ENCODE measurements around the gene GDF2.

Gene GDF2

DNA sequence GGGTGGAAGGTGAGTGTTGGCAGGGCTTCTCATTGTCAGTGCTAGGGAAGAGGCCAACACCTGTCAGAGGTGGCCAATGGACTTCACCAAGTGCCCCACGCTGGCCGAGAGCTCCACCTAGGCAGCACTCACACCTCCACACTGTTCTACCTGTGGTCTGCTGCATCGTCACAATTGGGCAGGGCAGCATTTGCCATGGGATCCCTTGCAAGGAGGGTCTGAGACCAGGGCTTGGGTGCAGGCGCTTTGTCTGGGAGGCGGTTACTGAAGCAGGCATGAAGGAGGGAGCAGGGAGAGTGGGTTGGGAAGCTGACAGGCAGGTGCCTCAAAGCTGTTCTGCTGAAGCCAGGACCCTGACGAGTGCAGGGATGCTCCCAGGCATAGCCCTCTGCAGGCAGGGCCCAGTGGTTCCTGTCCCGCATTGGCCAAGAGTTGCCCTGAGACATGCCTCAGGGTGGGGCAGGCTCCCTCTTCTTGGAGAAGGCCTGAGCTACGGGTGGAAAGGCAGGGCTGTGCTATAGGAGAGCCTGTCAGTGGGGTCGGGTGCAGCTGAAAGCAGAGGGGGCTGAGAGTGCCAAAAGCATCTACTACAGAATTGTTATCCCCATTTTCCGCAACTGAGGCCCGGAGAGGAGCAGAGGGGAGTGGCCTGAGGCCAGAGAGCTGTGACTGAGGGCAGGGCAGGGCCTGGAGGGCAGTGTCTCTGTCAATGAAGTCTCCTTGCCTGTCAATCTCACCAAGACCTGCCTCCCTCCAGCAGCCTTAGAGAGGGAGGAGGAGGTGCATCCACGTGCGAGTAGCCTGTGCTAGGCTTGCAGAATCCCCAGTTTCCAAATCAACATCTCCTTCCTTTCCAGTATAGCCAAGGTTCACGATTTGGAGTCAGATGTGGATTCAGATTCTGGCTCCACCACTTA lies 29.9 kb downstream of the GDF2 start:
- no peak for DNase-seq (ENCODE audit: low read depth, low spot score)

DNA sequence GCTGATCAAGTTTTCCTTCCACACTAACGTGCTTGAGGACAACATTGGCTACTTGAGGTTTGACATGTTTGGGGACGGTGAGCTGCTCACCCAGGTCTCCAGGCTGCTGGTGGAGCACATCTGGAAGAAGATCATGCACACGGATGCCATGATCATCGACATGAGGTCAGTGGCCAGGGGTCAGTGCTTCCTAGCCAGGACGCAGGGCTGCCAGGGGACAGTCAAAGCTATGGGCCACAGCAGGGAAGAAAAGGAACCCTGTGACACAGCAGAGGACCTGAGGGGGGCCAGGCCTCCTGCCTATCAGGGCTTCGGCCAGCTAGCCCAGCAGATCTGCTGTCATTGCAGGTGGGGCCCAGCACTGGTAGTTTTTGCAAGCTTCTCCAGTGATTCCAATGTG lies 31.1 kb downstream of the GDF2 start:
- no peak for DNase-seq (ENCODE audit: low read depth, low spot score)

DNA sequence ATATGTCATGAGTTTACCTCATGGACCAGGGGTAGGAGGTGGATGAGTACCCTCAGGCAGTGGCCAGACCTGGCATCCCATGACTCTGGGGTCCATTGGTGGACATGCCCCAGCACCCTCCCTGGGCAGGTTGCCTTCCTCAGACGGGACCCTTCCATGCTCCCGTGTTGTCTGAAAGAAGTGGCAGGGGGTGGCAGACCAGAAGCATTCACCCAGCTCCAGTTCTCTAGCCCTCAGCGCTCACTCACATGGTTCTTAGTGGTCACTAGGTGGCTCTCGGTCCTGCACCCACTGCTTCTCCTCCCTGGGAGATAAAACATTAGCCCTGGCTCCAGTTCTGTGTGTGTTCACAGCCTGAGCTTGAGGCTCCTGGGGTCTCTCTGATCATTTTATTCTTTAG lies 31.9 kb downstream of the GDF2 start:
- no peak for DNase-seq (ENCODE audit: low read depth, low spot score)

DNA sequence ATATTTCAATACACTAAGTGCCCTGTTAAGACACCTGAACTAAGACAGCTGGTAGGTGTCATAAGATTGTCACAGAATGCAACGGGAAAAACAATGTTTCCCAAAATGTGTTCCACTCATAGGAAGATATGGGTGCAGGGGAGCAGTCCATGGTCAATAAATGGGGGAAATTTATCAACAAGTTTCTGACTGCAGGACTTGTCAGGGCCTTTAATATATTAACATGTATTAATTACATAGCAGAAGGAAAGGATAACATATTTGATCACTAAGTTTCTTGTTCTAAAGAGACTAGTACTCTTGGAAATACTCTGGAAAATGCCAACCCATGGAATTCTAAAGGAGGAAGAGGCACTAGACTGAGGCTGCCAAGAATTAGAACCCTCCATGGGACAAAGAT lies 32.6 kb downstream of the GDF2 start:
- DNase-seq (ENCODE audit: low read depth, low spot score) = no peak

DNA sequence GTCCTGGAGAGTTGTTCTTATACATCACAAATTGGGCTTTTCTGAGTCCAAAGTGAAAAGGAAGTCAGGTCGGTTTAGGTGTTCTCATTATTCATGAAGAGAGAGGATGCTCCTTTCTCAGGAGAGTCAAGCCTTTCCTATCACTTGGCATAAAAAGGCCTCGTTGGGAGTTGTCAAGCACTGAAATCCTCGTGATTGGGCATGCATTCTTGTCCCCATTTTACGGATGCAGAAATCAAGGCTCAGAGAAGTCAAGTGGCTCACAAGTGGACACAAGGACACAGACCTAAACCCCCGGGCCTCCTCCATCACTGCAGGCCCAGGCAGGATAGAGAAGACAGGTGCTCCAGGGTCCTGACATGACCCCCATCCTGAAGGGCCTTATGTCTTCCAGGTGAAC lies 34.5 kb downstream of the GDF2 start:
- DNase-seq (ENCODE audit: low read depth, low spot score) = no peak

DNA sequence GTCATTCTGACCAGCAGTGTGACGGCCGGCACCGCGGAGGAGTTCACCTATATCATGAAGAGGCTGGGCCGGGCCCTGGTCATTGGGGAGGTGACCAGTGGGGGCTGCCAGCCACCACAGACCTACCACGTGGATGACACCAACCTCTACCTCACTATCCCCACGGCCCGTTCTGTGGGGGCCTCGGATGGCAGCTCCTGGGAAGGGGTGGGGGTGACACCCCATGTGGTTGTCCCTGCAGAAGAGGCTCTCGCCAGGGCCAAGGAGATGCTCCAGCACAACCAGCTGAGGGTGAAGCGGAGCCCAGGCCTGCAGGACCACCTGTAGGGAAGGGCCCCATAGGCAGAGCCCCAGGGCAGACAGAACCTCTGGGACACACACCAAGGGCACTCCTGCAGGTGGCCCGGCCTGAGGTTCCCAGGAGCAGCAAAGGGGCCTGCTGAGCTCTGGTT lies 34.9 kb downstream of the GDF2 start:
- no peak for DNase-seq (ENCODE audit: low read depth, low spot score)

DNA sequence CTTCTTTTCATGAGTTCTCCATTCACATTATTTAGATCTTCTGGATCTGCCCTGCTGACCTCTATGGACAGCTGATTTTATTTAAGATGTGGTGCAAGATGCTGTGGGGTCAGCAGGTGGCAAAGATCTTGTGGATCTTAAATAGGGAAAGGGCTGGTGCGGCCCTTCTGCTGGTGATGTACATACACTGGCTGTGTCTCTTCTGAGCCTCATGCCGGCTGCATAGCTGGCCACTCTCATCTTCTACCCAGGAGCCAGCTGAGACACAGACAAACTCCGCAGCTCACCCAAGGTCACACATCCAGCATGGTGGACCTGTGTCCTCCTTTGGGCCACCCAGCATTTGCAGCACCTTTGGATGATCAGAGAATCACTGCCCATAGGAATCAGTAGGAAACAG lies 35.7 kb downstream of the GDF2 start:
- no peak for DNase-seq (ENCODE audit: low read depth, low spot score)

DNA sequence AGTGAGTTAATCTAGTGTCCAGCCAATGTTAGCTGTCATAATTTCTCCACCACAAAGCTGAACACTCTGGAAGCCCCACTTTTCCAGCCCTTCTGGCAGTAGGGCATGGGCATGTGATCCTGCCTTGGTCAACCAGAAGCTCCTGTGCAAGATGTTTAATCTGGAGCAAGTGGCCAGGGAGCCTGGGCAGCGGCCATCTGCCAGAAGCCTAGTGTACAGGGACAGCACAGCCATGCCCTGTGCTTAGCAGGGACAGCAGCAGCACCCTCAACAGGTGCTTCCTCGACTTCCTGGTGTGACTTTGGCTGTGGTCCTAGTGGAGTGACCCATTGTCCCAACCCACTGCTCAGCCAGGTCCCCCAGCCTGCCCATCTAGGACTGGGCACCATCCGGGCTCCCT lies 36.2 kb downstream of the GDF2 start:
- DNase-seq (ENCODE audit: low read depth, low spot score) = no peak

DNA sequence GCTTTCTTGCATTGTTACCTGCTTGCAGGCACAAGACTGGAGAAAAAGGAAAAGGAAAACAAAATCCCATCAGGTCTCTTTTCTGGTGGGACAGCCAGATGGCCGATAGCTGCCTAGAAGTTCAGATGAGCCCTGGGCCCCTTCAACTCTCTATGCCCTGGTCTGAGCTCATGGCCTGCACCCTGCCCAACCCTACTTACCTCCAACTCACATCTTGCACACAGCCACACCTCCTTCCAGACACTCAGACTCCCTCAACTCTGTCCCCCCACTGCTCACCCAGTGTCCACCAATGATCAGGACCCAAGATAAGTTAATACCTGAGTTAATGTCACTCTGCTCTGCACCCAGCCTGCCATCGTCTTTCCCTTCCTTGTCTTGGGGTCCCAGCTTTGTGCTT lies 36.8 kb downstream of the GDF2 start:
- no peak for DNase-seq (ENCODE audit: low read depth, low spot score)

DNA sequence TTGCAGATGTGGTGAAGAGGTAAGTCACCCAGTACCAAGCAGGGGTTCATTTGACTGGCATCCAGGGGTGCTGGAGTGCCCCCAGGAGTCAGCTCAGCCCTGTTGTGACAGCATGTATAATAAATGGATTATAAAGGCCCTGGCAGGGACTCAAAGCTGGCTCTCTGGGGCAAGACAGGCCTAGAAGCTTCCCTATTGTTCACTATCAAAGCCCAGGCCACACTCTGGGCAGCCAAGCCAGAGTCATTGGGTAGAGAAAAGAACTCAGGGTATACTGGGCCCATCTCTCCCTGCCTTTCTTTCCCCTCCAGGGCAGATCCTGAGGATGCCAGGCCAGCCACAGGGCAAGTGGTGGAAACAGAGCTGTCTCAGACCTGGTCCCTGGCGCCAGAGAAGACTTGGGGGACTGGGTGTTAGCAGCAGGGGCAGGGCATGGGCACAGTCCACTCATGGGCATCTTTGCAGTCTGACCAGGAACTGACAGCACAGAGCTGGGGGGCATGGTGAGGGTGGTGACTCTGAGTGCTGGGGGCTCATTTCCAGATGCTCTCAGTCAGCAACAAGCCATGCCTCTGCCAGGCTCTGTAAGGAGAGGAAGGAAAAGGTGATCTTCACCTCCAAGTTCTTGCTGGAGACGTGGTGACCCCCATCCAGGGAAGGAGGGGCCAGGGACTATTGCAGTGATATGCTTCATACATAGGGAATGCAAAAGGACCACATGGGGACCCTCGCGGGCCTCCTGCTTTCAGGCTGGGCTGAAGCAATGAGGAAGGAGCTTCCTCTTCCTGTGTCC lies 37.6 kb downstream of the GDF2 start:
- DNase-seq (ENCODE audit: low read depth, low spot score) = no peak

DNA sequence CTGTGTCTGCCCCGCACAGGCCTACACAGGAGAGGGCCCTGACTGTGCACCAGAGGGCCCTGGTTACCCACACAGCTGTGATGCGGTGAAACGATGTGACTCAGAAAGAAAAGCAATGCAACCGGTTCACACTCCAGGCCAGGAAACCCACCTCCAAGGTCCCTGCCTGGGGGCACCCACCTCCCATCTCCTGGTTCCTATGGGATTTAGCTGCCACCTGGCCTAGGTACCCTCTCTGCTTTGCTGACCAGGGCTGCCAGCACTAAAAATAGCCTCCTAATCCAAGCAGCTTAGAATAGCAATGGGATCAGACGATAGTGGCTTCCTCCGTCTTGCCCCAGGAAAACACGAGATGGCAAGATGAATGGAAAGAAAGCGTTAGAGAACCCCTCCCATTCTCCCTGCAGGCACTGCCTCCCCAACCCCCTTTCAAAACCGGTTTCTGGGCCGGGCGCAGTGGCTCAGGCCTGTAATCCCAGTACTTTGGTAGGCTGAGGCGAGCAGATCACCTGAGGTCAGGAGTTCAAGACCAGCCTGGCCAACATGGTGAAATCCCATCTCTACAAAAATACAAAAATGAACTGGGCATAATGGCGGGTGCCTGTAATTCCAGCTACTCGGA lies 38.3 kb downstream of the GDF2 start:
- no peak for DNase-seq (ENCODE audit: low read depth, low spot score)

DNA sequence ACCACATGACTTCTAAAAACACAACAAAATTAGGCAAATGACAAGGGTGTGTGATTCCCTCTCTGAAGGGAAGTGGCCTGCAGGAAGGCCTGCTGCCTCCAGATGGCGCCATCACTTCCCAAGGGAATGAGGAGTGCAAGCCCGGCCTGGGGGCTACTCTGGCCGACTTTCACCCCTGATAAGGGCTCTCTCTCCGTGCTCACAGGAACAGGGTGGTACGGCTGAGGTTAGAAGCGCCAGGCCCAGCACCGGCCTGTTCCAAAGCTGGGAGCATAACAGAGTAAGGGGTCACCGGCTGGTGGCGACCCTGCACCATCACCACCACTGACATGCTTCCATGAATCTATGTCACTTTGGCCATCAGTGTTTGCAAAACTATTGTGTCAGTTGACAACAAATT lies 39.0 kb downstream of the GDF2 start:
- DNase-seq (ENCODE audit: low read depth, low spot score) = peak; percentile 35

DNA sequence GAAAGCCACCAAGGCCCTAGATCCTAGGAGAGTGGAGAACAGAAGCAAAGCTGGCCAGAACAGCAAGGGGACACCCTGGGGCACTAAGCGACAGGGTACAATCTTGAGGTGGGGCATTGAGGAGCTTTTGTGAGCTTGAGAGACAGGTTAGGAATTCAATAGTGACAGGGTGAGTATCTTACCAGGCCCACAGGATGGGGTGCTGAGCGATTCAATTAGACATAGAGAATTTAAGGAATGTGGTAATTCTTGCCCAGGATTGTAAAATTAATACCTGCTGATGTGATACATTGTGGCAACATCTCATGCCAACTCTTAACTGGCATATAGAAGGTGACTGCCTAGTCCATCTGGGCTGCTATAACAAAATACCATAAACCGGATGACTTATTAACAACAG lies 39.9 kb downstream of the GDF2 start:
- DNase-seq (ENCODE audit: low read depth, low spot score) = no peak

DNA sequence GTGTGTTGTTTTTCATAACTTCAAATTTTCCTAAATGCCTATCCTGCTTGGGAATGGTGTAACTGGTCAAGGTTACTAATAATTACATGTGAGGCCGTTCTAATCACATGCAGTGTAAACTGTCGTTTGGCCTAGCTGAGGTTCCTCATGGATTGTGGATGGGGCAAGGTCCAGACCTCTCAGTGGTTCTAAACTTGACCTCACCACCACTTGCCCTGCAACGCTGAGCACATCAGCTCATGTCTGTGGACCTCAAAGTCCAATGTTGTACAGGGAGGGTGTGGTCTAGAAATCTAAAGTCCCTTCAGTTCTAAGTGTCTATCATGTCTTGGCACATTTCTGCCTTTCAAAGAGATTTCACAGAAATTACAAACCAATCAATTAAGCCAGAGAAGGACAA lies 41.5 kb downstream of the GDF2 start:
- DNase-seq (ENCODE audit: low read depth, low spot score) = no peak

DNA sequence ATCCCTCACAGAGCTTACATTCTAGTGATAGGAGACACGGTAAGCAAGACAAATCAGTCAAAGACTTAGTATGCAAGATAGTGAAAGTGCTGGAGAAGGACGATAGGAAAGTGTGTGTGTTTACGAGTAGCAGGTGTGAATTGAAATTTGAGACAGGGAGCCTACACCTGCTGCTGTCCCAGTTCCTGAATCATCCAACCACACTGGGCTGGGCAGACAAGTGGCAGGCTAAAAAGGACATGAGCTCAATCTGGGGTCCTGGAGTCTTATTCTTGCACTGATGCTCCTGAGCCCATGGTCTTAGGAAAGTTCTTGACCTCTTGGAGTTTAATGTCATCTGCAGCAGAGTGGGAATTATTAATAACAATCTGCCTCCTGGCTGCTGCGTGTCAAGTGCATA lies 42.1 kb downstream of the GDF2 start:
- DNase-seq (ENCODE audit: low read depth, low spot score) = no peak

DNA sequence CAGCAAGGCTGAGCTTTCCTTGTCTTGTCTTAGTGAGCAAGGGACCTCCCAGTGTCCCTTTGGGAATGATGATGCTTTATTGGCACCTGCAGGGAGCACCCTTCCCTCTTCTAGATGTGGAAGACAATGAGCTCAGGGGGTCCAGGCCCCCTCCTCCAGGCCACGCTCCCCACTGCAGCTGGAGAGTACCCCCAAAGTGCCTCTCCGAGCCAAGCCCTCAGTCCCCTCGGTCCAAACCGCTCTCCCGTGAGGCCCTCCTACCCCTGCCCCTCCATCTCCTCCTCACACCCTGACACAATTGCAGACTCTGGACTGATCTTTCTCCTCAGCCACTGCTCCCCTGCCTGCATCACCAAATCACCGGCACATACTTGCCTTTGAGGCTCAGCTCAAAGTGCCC lies 42.7 kb downstream of the GDF2 start:
- no peak for DNase-seq (ENCODE audit: low read depth, low spot score)

DNA sequence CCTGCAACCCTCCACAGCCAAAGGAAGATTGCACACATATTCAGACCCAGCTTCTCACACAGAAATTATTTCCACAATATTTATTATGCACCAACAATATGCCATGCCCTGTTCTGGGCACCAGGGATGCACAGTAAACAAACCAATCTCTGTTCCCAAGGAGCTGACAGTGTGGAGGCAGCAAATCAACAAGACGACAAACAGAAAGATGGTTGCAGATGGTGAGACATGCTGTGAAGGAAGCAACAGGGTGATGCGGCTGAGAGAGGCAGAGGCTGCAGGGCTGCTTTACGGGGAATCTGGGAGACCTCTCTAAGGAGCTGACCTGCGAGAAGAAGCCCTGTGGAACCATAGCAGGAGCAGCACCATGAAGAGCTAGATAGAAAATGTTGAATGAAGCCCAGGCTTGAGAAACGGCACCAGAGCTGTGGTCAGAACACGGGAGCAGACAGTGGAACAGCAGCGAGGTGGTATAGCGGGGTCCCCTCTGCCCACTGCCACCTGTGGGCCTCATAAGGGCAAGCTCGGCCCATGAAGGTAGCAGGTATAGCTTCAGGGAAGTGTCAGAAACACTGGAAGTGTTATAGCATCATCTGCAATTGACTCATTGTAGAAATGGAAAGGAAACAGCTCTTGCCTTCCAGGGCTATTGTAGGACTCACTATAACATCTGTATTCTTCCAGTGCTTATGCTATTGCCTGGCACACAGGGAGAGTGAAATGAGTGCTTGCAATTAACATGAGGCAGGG lies 43.4 kb downstream of the GDF2 start:
- DNase-seq (ENCODE audit: low read depth, low spot score) = no peak

DNA sequence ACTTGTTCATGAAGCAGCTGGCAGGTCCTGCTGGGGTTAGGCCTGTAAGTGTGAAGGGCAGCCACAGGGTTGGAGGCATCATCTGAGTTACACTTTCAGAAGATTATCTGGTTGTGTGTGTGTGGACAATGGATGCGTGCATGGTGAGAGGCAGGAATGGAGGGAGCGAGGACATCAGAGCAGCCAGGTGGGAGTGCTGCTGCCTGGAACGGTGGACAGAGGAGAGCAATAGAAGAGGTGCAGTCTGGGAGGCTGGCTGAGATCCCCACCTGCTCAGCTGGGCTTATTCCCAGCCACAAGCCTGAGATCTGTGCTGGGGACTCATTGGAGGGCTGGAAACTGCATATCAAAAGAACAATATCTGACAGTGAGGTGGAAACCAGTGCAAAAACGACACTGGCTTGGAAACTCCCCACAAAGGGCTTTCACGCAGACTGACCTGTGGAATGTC lies 44.0 kb downstream of the GDF2 start:
- no peak for DNase-seq (ENCODE audit: low read depth, low spot score)

DNA sequence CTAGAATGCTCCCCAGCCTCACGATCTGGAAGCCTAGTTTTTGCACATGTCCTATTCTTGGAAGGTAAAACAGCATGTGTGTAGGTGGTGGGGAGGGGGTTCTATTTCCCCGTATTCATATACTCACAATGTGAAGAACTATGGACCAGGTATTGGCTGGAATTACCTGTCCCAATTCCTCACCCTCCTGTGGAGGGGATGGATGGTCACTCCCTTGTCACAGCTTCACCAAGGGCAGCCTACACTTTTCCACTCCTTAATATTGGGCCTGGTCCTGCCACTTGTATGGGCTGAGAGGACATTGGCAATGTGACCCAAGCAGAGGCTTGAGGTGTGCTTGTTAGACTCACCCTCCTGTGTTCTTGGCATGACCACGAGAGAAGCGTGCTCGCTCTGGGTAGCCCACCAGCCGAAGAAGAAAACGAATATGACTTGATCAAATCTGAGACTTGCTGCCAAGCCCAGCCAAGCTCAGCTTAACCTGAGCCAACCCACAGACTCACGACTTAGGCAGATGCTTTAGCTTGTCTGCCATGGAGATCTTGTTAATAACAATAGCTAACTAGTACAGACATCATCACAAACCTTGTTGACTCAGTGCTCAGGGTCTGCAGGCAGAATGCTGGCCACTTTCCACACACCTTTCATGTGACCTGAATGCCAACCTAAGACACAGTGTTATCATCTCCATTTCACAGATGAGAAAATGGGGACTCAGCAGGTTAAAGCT lies 44.6 kb downstream of the GDF2 start:
- no peak for DNase-seq (ENCODE audit: low read depth, low spot score)

DNA sequence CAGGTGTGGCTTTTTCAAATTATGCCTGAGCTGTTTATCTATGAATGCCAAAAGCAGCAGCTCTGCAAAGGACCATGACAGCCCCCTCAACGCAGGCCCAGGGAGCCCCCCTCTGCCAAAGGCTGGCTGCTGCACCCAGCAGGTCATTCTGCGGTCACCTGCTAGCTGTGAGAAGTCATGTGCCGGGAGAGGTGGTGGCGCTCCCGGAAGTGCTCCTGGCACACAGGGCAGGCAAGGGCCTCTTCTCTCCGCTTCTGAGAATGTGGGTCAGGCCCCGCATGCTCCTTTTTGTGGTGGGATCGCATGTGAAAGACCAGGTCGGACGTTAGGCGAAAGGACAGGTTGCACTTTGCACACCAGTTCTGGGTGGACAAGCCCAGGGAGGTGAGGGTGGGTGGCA lies 45.4 kb downstream of the GDF2 start:
- DNase-seq (ENCODE audit: low read depth, low spot score) = no peak

Data from iPS DF 19.7 (cell line).